ENCODE measurements around the gene MYRF. TPM values are rescaled to one million over a fixed set of nuclear protein-coding genes. Genes with fewer than 3 reads are reported as not detected.
A peak's percentile ranks its signal among the peaks of the same experiment; 100 is the strongest.

The MYRF gene
- total and polyA plus RNA-seq, 2 of the 13 experiments (the other 11 are each of a cell fraction or from before 2014, with no cell fraction given) = 10.2 to 25.9 TPM

- Histone ChIP-seq H3K27ac (ENCODE audit: extremely low read length, insufficient read depth, low read length) (no peak overlapping the region), H3K9me3 (ENCODE audit: low read length) (no peaks in the 10 kb centered on the region), H3K4me2 (ENCODE audit: low read depth, low read length) (no peak overlapping the region), H3K4me1 (ENCODE audit: insufficient read depth, low read length) (peaks cover 41% of the 10 kb centered on the region), H3K36me3 (replicated peaks in 1 of 2; ENCODE audit: control insufficient read depth in 1 of 2, insufficient read depth in 2 of 2, low read length in 2 of 2) (peaks cover 17 to 23% of the 10 kb centered on the region in 2 experiments; a peak in 4 of 5 replicates), H3K27me3 (ENCODE audit: control insufficient read depth in 1 of 2, insufficient read depth in 2 of 2, low read length in 2 of 2) (no peaks in the 10 kb centered on the region; a peak in 1 of 5 replicates), H4K20me1 (ENCODE audit: insufficient read depth, low read length) (no peaks in the 10 kb centered on the region), H2AFZ (ENCODE audit: low read length) (no peak overlapping the region), H3K79me2 (ENCODE audit: insufficient read depth, low read length) (no peaks in the 10 kb centered on the region), H3K9ac (ENCODE audit: insufficient read depth, low read depth, low read length) (no peak overlapping the region), H3K4me3 (replicated peaks in 1 of 3; ENCODE audit: insufficient read depth in 1 of 3, low read depth in 2 of 3, low read length in 3 of 3) (no peak overlapping the region)
- CTCF ChIA-PET (ENCODE audit: low intra/inter-chr PET ratio, low total read pairs) = no interaction called here
- ATAC-seq (no peak), DNase-seq (ENCODE audit: low spot score) (no peak), FAIRE-seq (no peak)
- 97% methylated on average over 15 of the region's 18 CpGs for WGBS (ENCODE audit: low lambda C conversion rate)
- peak; percentile 49 for TF ChIP-seq AGO2 (optimal IDR thresholded peaks at IDR 0.05; ENCODE audit: low read depth, low read length)
- no peak for TF ChIP-seq ZBTB4 (CRISPR knock-in tag; IDR thresholded peaks at IDR 0.05; ENCODE audit: borderline replicate concordance)
- no peak for TF ChIP-seq ZBTB1 (CRISPR knock-in tag; IDR thresholded peaks at IDR 0.05; ENCODE audit: borderline replicate concordance)
- no peak for TF ChIP-seq ZNF224 (CRISPR knock-in tag; IDR thresholded peaks at IDR 0.05)
- POLR2A ChIA-PET = no interaction called here
- intact Hi-C loops (cut with micrococcal nuclease; ENCODE audit: unreplicated experiment) (no loop called here), in situ Hi-C loops (cut with HindIII; ENCODE audit: extremely low pct_ligation_motif_present, low pct_unique_long_range_greater_than_20kb) (no loop called here)
- BruUV-seq (replicated peaks) = no TSS peak
Measured at GRCh38 chr11:61773809-61774208, 21.4 kb downstream of the MYRF start.

GRCh38 chr11:61774411-61774810, 22.0 kb downstream of the MYRF start:
- H3K9ac ChIP-seq (ENCODE audit: insufficient read depth, low read depth, low read length) = no peak overlapping the region
- WGBS (ENCODE audit: low lambda C conversion rate) = 93% methylated on average over 12 of the region's 12 CpGs
- no peaks in the 10 kb centered on the region for H3K9me3 ChIP-seq (ENCODE audit: low read length)
- H3K4me2 ChIP-seq (ENCODE audit: low read depth, low read length) = no peak overlapping the region
- peaks cover 18 to 29% of the 10 kb centered on the region in 2 experiments; a peak in 4 of 5 replicates for H3K36me3 ChIP-seq (replicated peaks in 1 of 2; ENCODE audit: control insufficient read depth in 1 of 2, insufficient read depth in 2 of 2, low read length in 2 of 2)
- peaks cover 35% of the 10 kb centered on the region for H3K4me1 ChIP-seq (ENCODE audit: insufficient read depth, low read length)
- H3K27me3 ChIP-seq (ENCODE audit: control insufficient read depth in 1 of 2, insufficient read depth in 2 of 2, low read length in 2 of 2) = no peaks in the 10 kb centered on the region; a peak in 1 of 5 replicates
- ChIA-PET CTCF (ENCODE audit: low intra/inter-chr PET ratio, low total read pairs) (interaction anchor here (1.1 kb wide), 1 partner anchor 25 kb away, joined by 5 read pairs; no protein-coding TSS in a partner anchor), POLR2A (no interaction called here)
- no peak for FAIRE-seq
- ATAC-seq = no peak
- intact Hi-C loops (cut with micrococcal nuclease; ENCODE audit: unreplicated experiment) = no loop called here
- DNase-seq (ENCODE audit: low spot score) = no peak
- TF ChIP-seq HDAC6 (IDR thresholded peaks at IDR 0.05; ENCODE audit: low read depth, low read length) (no peak), FOXC1 (CRISPR knock-in tag; IDR thresholded peaks at IDR 0.05; ENCODE audit: borderline replicate concordance) (no peak), CEBPG (CRISPR knock-in tag; IDR thresholded peaks at IDR 0.05) (no peak), MTF1 (CRISPR knock-in tag; IDR thresholded peaks at IDR 0.05) (no peak), NFYB (CRISPR knock-in tag; IDR thresholded peaks at IDR 0.05) (no peak), MZF1 (CRISPR knock-in tag; IDR thresholded peaks at IDR 0.05; ENCODE audit: borderline replicate concordance) (no peak)
- in situ Hi-C loops (cut with HindIII; ENCODE audit: extremely low pct_ligation_motif_present, low pct_unique_long_range_greater_than_20kb) = no loop called here
- H3K27ac ChIP-seq (ENCODE audit: extremely low read length, insufficient read depth, low read length) = no peak overlapping the region
- BruUV-seq (replicated peaks) = no TSS peak
- no peak overlapping the region for H3K4me3 ChIP-seq (replicated peaks in 1 of 3; ENCODE audit: insufficient read depth in 1 of 3, low read depth in 2 of 3, low read length in 3 of 3)
- no peaks in the 10 kb centered on the region for H3K79me2 ChIP-seq (ENCODE audit: insufficient read depth, low read length)
- H2AFZ ChIP-seq (ENCODE audit: low read length) = no peak overlapping the region
- H4K20me1 ChIP-seq (ENCODE audit: insufficient read depth, low read length) = no peaks in the 10 kb centered on the region

Measured in HepG2 (cell line).